A549 (cell line): ENCODE measurements around the gene ACER3. TPM values are rescaled to one million over a fixed set of nuclear protein-coding genes. Genes with fewer than 3 reads are reported as not detected.
"Not testable (repeated sequence)": the region's sequence is repeated elsewhere in the genome, so short reads cannot be mapped to it uniquely, and the experiment has no call there.

Experiments used
- ATAC-seq, 2 experiments: fragments of 200-7000 bp in 1 of 2; fragments of >200 bp in 1 of 2; cut with Nextera tagmentation in 1 of 2; cut with Tn5 transposase in 1 of 2; 3 replicates each; pipeline versions ENCODE4 v1.8.0 to v1.9.1; 2018 to 2020; ENCODE audit warnings: mild to moderate bottlenecking in 1 of 2, moderate library complexity in 1 of 2
- CTCF ChIA-PET: fragments of 300-600 bp; sonication (Branson Sonifier 250); formaldehyde crosslinking; extraction: SDS; loops from one replicate; lab custom pipeline; 2021; ENCODE audit warnings: antibody characterized with exemption, inconsistent platforms; lab: Yijun Ruan, JAX
- POLR2A ChIA-PET: fragments of 350-600 bp; formaldehyde crosslinking; extraction: SDS; loops from one replicate; lab custom pipeline; 2021; ENCODE audit warnings: antibody characterized with exemption, inconsistent platforms; lab: Yijun Ruan, JAX
- DNase-seq, 2 experiments: peaks; one replicate each; pipeline versions ENCODE4 v3.0.0 to v3.0.0-alpha.2; 2011 to 2016; ENCODE audit warnings: low read depth in 1 of 2, low spot score in 1 of 2
- FAIRE-seq: peaks from 2 replicates; lab custom pipeline; 2011; peaks lifted over from hg19 to GRCh38; lab: Jason Lieb, UNC
- H3K27ac ChIP-seq, 2 experiments: fragments of >200 bp; sonication (Bioruptor Twin); formaldehyde crosslinking; 3 replicates each; pipeline ENCODE4 v1.5.1; 2016 to 2017
- H3K4me1 ChIP-seq: fragments of >200 bp; sonication (Bioruptor Twin); formaldehyde crosslinking; 3 replicates; pipeline ENCODE4 v1.6.1; 2016
- H3K4me2 ChIP-seq: fragments of >200 bp; sonication (Bioruptor Twin); formaldehyde crosslinking; 3 replicates; pipeline ENCODE4 v1.6.1; 2016
- H3K4me3 ChIP-seq: fragments of >200 bp; sonication (Bioruptor Twin); formaldehyde crosslinking; 3 replicates; pipeline ENCODE4 v1.5.1; 2016
- H3K9me3 ChIP-seq: fragments of >200 bp; sonication (Bioruptor Twin); formaldehyde crosslinking; 3 replicates; pipeline ENCODE4 v1.6.1; 2016
- BHLHE40 ChIP-seq: IDR thresholded peaks from 2 replicates; pipeline ENCODE4 v1.6.1; 2012; ENCODE audit warnings: low read depth, low read length, inconsistent platforms
- CHD2 ChIP-seq: fragments of 150-350 bp; IDR thresholded peaks from 2 replicates; pipeline ENCODE4 v1.6.1; 2014; ENCODE audit warnings: low read length; ENCODE audit not compliant: partially characterized antibody
- EP300 ChIP-seq, 2 experiments: fragments of >200 bp; sonication (Bioruptor Twin); formaldehyde crosslinking; IDR thresholded peaks; 2 replicates in 1 of 2; 3 replicates in 1 of 2; pipeline ENCODE4 v1.6.1; 2016 to 2017
- FOSB ChIP-seq: fragments of 250-450 bp; sonication (Bioruptor Pico); IDR thresholded peaks from 2 replicates; pipeline ENCODE4 v1.5.0; 2020; ENCODE audit warnings: mild to moderate bottlenecking, moderate library complexity
- FOSL2 ChIP-seq, 2 experiments: fragments of 450-650 bp in 1 of 2; fragments of >200 bp in 1 of 2; sonication (Bioruptor Twin) in 1 of 2; formaldehyde crosslinking; IDR thresholded peaks; 2 replicates each; pipeline versions ENCODE4 v1.5.0 to v1.6.1; 2016 to 2020; ENCODE audit warnings: mild to moderate bottlenecking in 1 of 2, moderate library complexity in 1 of 2
- GATA3 ChIP-seq: IDR thresholded peaks from 2 replicates; pipeline ENCODE4 v1.6.1; 2012; ENCODE audit warnings: borderline replicate concordance
- HEYL ChIP-seq: fragments of 250-450 bp; sonication (Bioruptor Pico); IDR thresholded peaks from 2 replicates; pipeline ENCODE4 v1.8.0; 2021; ENCODE audit warnings: mild to moderate bottlenecking, moderate library complexity
- HOXB13 ChIP-seq: fragments of 250-450 bp; sonication (Bioruptor Pico); IDR thresholded peaks from 2 replicates; pipeline ENCODE4 v1.5.0; 2020; ENCODE audit warnings: low read depth, mild to moderate bottlenecking, moderate library complexity
- HOXB5 ChIP-seq: fragments of 250-450 bp; sonication (Bioruptor Pico); IDR thresholded peaks from 2 replicates; pipeline ENCODE4 v1.5.0; 2020; ENCODE audit warnings: mild to moderate bottlenecking, moderate library complexity
- JUN ChIP-seq, 2 experiments: fragments of >200 bp; sonication (Bioruptor Twin); formaldehyde crosslinking; IDR thresholded peaks; 2 replicates in 1 of 2; 3 replicates in 1 of 2; pipeline ENCODE4 v1.6.1; 2016 to 2017
- JUNB ChIP-seq: fragments of >200 bp; sonication (Bioruptor Twin); formaldehyde crosslinking; IDR thresholded peaks from 2 replicates; pipeline ENCODE4 v1.6.1; 2016
- MAX ChIP-seq: IDR thresholded peaks from 2 replicates; pipeline ENCODE4 v1.6.1; 2012
- MAZ ChIP-seq: fragments of 150-350 bp; IDR thresholded peaks from 2 replicates; pipeline ENCODE4 v1.6.1; 2014; ENCODE audit warnings: antibody characterized with exemption, low read depth, low read length, borderline replicate concordance
- NR3C1 ChIP-seq: fragments of >200 bp; sonication (Bioruptor Twin); formaldehyde crosslinking; IDR thresholded peaks from 3 replicates; pipeline ENCODE4 v1.6.1; 2017
- PBX3 ChIP-seq: IDR thresholded peaks from 2 replicates; pipeline ENCODE4 v1.6.1; 2012
- PHF8 ChIP-seq: fragments of 200-600 bp; sonication (generic); IDR thresholded peaks from 2 replicates; pipeline ENCODE4 v1.6.1; 2016; ENCODE audit warnings: low read depth, mild to moderate bottlenecking, antibody characterized with exemption, moderate library complexity, borderline replicate concordance
- RAD21 ChIP-seq, 2 experiments: fragments of >200 bp in 1 of 2; sonication (Bioruptor Twin) in 1 of 2; formaldehyde crosslinking in 1 of 2; IDR thresholded peaks in 1 of 2; conservative IDR thresholded peaks in 1 of 2; 2 replicates in 1 of 2; 3 replicates in 1 of 2; pipeline ENCODE4 v1.6.1; 2012 to 2018; ENCODE audit warnings: inconsistent platforms in 1 of 2
- SMC3 ChIP-seq: fragments of >200 bp; sonication (Bioruptor Twin); formaldehyde crosslinking; IDR thresholded peaks from 3 replicates; pipeline ENCODE4 v1.6.1; 2018; ENCODE audit warnings: inconsistent platforms
- ZC3H11A ChIP-seq: fragments of 450-650 bp; IDR thresholded peaks from 2 replicates; pipeline ENCODE4 v1.6.1; 2014; ENCODE audit warnings: antibody characterized with exemption, mild to moderate bottlenecking
- WGBS: methylation state at CpG from one replicate; pipeline ENCODE4 v1.1.6; 2017; ENCODE audit errors: missing lambda C conversion rate; 5-methylcytosine and 5-hydroxymethylcytosine counted together
- polyA plus RNA-seq, 4 experiments: library from polyadenylated mRNA; depleted of rRNA in 3 of 4; stranded (reverse); fragments of >200 nt; fragmentation: RNase III in 1 of 4; extraction: RNeasy Plus Mini Kit Qiagen cat#74134 plus additional on column Dnase treatment in 1 of 4; gene quantifications; 2 replicates in 3 of 4; 3 replicates in 1 of 4; pipeline ENCODE4 v1.2.3, GENCODE V29; 2011 to 2017

The ACER3 gene
- polyA plus RNA-seq, 2 of the 4 experiments (the other 2 are of a cell fraction): 16.0 to 46.6 TPM

- TF ChIP-seq FOSB (CRISPR knock-in tag): no peak
- no peak for TF ChIP-seq PHF8
Observed at GRCh38 chr11:77003963-77004362, 143.2 kb downstream of the ACER3 start (continued).

GRCh38 chr11:77009533-77010160 is 148.9 kb downstream of the ACER3 start:
- Histone ChIP-seq H3K27ac (no peak overlapping the region), H3K4me1 (peaks cover under 1% of the 10 kb centered on the region; the same call in 1 of the 3 replicates)
- POLR2A ChIA-PET: no interaction called here
- TF ChIP-seq MAZ: no peak
- TF ChIP-seq FOSB (CRISPR knock-in tag): no peak
- TF ChIP-seq RAD21 (conservative IDR thresholded peaks at IDR 0.05 in 1 of 2, IDR thresholded peaks at IDR 0.05 in 1 of 2): no peak
- no peak for TF ChIP-seq HEYL
- no peak for TF ChIP-seq ZC3H11A
- TF ChIP-seq BHLHE40: no peak
- TF ChIP-seq HOXB5 (CRISPR knock-in tag): no peak
- no peak for TF ChIP-seq CHD2
- TF ChIP-seq, all 56 proteins: peak for 0
- Histone ChIP-seq H3K9me3 (no peaks in the 10 kb centered on the region), H3K4me2 (no peak overlapping the region), H3K4me3 (no peak overlapping the region)
- CTCF ChIA-PET: interaction anchor here (0.8 to 1.3 kb wide), 3 partner anchors 10 to 178 kb away, joined by 3 read pairs; no protein-coding TSS in a partner anchor
- no peak for DNase-seq
- no peak for ATAC-seq
- no peak for FAIRE-seq

- 94% methylated on average over 2 of the region's 2 CpGs for WGBS
- ATAC-seq: no peak
- TF ChIP-seq PBX3: no peak
- peaks cover 41% of the 10 kb centered on the region for H3K4me1 ChIP-seq
- H3K27ac ChIP-seq: no peak overlapping the region
- H3K9me3 ChIP-seq: no peaks in the 10 kb centered on the region
- H3K4me2 ChIP-seq: no peak overlapping the region
- H3K4me3 ChIP-seq: no peak overlapping the region
- FAIRE-seq: no peak
- ChIA-PET CTCF (interaction anchor here (1.0 kb wide), 1 partner anchor 31 kb away, joined by 3 read pairs; no protein-coding TSS in a partner anchor), POLR2A (no interaction called here)
- DNase-seq: no peak
Observed at GRCh38 chr11:77014669-77015068, 154.0 kb downstream of the ACER3 start.

GRCh38 chr11:77018396-77018924 is 157.7 kb downstream of the ACER3 start:
- 75% methylated on average over 2 of the region's 2 CpGs for WGBS
- not testable (repeated sequence) for H3K9me3 ChIP-seq, ATAC-seq, DNase-seq, FAIRE-seq, H3K4me2 ChIP-seq, H3K4me3 ChIP-seq
- Histone ChIP-seq H3K27ac (peak overlapping the region; percentile 17 to 27; a peak in 5 of 6 replicates), H3K4me1 (peaks cover 63% of the 10 kb centered on the region)
- ChIA-PET CTCF (interaction anchor here (1.0 to 3.2 kb wide), 3 partner anchors 9 to 297 kb away, joined by 3 to 14 read pairs (median 3); no protein-coding TSS in a partner anchor), POLR2A (interaction anchor here (0.6 kb wide), 1 partner anchor 45 kb away, joined by 4 read pairs; no protein-coding TSS in a partner anchor)

GRCh38 chr11:77019976-77020595 is 159.4 kb downstream of the ACER3 start:
- peaks cover 58% of the 10 kb centered on the region for H3K4me1 ChIP-seq
- peak; percentile 51 for FAIRE-seq

More at GRCh38 chr11:77019976-77020595, 159.4 kb downstream of the ACER3 start:
- Histone ChIP-seq H3K9me3 (no peaks in the 10 kb centered on the region), H3K27ac (peak overlapping the region; percentile 68 to 77), H3K4me3 (no peak overlapping the region), H3K4me2 (peak overlapping the region; percentile 70)
- DNase-seq: peak; percentile 56 to 89
- ATAC-seq: peak; percentile 93 to 97
- TF ChIP-seq JUN (IDR thresholded peaks at IDR 0.05) (peak; percentile 77 to 94; a peak in 3 of 5 replicates), SMC3 (0 out of 3 replicates have a peak, but pooled peaks have one; percentile 28), GATA3 (peak; percentile 80), MAX (peak; percentile 34; the same call in 1 of the 2 replicates), EP300 (IDR thresholded peaks at IDR 0.05) (peak; percentile 68 to 70; a peak in 3 of 5 replicates), FOSL2 (IDR thresholded peaks at IDR 0.05) (peak; percentile 86), FOSL2 (CRISPR knock-in tag; IDR thresholded peaks at IDR 0.05) (peak; percentile 90), NR3C1 (no peak), HOXB13 (CRISPR knock-in tag) (no peak), JUNB (peak; percentile 92)
- 3% methylated on average over 2 of the region's 2 CpGs for WGBS
- CTCF ChIA-PET: interaction anchor here (0.8 to 3.2 kb wide), 8 partner anchors 9 to 286 kb away, joined by 3 to 14 read pairs (median 6); partner anchors contain the start of gene B3GNT6
- POLR2A ChIA-PET: no interaction called here
